ENCODE data around the gene FAM186B.
"Not testable (repeated sequence)": the region's sequence is repeated elsewhere in the genome, so short reads cannot be mapped to it uniquely, and the experiment has no call there.

The FAM186B gene

DNA sequence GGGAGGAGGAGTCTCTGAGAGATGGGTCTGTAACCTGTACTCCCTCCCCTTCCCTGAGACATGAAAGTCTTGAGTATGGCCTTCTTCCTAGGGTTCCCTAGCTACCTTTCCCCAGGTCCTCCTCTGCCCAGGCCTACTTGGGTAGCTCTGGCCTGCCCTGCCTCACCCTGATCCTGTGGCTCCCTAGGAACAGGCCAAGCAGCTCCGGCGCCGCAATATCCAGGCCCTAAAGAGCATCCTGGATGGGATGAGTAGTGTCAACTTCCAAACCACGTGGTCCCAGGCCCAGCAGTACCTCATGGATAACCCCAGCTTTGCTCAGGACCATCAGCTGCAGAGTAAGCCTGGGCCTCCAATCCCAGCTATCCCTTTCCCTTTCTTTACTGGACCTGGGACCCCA is 30.2 kb upstream of the FAM186B start:
- DNase-seq (ENCODE audit: low spot score), result no peak

DNA sequence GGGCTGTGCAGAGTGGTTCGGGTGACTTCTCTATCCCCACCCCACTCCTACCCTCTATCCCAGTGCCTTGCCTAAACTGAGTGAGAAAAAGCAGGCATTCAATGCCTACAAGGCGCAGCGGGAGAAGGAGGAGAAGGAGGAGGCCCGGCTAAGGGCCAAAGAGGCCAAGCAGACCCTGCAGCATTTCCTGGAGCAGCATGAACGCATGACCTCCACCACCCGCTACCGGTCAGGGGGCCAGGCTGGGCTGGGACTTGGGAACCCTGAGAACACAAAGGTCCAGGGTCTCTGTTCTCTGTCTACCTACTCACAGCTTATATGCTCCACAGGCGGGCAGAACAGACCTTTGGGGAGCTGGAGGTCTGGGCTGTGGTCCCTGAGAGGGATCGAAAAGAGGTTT is 29.6 kb upstream of the FAM186B start:
- DNase-seq (ENCODE audit: low spot score), result no peak

DNA sequence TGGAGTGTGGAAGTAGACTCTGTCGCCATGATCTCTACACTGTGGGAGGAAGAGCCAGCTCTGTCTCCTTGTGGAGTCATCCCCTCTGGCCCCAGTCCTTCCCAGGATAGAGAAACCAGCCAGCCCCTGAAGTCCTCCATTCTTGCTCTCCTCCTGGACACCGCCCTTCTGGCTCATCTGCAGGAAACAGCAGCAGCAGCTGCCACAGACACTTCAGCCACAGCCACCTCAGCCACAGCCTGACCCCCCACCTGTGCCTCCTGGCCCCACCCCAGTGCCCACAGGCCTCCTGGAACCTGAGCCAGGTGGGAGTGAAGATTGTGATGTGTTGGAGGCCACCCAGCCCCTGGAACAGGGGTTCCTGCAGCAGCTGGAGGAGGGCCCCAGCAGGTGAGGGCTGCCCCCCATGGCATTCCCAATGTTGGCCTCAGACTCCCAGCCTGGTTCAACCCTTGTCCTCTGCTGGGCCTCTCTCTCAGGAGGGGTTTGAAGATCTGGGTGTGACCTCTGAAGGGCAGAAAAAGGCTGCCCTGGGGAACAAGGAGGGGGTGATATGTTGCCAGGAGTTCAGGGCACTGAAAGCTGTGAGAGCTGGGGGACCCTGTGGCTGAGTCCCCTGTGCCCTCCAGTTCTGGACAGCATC is 28.4 kb upstream of the FAM186B start:
- no peak for DNase-seq (ENCODE audit: low spot score)

DNA sequence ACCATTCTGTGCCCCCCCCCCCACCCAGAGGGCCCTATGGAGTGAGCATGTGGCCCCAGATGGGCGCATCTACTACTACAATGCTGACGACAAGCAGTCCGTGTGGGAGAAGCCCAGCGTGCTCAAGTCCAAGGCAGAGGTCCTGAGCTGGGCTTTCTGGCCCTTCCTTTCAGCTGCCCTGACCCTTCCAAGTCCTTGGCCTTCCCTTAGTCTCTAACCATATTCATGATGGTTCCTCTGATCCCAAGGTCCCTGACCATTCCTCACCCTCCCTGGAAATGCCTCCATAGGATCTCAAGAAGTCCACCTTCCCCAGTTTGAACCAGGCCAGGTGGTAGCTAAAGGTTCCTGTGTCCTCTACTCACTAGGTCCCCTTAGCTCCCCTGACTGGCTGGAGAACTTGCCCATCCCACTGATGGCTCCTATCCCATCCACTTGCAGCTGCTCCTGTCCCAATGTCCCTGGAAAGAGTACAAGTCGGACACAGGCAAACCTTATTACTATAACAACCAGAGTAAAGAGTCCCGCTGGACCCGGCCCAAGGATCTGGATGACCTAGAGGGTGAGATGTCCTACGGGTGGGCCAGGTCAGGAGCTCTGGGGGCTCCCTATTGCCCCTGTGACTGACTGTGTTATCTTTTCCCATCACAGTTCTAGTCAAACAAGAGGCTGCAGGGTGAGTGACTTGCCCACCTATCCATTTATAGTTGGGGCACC is 27.7 kb upstream of the FAM186B start:
- no peak for DNase-seq (ENCODE audit: low spot score)

DNA sequence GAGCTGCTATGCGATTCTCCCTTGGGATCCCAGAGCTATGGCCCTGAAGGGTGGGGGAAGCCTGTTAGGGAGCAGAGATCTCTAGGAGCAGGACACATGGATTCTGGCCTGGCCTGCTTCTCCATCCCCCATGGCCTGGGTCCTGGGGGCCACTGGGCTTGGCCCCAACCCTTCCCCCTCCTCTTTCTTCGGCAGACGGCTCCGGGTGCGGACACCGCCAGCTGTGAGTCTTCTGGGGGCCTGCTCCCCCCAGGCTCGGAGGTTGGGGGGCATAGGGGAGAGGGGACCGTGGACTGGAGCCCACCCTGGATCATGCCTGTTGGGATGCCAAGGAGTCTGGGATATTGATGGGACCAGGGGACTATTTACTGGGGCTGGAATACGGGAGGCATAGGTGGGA is 27.0 kb upstream of the FAM186B start:
- DNase-seq (ENCODE audit: low spot score), result no peak

DNA sequence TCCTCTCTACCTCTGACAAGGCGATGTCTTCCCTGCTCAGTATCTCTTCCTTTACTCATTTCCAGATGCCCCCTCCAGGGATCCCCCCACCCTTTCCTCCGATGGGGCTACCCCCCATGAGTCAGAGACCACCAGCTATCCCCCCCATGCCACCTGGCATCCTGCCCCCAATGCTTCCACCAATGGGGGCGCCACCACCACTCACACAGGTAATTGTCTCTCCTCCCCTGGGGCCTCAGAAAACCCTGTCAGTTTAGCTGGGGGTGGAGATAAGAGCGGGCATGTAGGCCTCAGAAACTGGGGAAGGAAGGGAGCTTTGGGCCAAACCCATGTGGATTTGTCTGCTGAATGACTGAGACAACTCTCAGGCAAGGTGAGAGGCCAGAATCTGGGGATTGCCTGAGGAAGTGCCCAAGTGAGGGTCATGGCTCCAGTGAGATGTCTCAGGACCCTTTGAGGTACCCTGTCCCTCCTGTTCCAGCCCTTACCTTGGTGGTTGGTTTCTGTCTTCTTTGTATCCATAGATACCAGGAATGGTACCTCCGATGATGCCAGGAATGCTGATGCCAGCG is 26.0 kb upstream of the FAM186B start:
- peak; percentile 38 for DNase-seq (ENCODE audit: low spot score)

DNA sequence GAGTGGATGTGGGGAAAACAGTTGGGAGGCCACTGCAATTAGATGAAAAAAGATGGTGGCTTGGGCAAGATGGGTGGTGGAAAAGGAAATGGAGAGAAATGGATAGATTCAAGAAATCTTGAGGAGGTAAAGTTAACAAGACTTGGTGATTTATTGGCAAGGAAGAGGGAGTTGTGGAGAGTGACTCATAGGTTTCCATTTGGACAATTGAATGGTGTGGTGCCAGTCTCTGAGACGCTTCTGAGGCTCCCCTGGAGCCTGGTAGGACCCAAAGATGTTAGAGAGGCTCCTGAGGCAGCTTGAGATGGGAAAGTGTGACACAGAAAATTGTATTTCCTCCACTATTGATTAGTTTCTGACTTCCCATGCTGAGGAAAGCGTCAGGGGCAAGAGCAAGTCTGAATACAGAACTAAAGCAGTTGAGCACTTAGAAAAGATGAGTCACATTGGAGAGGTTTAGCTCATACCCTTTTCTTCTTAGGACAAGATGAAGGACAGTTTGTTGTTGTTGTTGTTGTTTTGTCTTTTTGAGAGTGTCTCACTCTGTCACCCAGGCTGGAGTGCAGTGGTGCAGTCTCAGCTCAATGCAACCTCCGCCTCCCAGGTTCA is 22.4 kb upstream of the FAM186B start:
- peak; percentile 26 for DNase-seq (ENCODE audit: low spot score)

DNA sequence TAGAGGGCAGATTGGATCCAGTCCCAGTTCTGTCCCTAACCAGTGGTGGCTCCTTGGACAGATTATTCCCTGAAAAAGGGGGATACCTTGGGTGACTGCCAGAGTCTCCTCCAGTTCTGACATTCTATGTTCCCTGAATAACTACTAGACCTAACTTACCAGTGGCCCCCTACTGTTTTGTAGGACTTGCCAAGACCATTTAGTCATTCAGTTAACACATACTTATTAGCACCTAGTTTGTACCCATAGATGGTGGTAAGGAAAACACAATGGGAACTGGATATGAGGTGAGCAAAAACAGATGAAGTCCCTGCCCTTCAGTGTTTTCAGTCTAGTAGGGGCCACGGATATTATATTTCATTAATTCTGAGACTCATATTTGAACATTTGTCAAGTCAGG is 21.4 kb upstream of the FAM186B start:
- no peak for DNase-seq (ENCODE audit: low spot score)

DNA sequence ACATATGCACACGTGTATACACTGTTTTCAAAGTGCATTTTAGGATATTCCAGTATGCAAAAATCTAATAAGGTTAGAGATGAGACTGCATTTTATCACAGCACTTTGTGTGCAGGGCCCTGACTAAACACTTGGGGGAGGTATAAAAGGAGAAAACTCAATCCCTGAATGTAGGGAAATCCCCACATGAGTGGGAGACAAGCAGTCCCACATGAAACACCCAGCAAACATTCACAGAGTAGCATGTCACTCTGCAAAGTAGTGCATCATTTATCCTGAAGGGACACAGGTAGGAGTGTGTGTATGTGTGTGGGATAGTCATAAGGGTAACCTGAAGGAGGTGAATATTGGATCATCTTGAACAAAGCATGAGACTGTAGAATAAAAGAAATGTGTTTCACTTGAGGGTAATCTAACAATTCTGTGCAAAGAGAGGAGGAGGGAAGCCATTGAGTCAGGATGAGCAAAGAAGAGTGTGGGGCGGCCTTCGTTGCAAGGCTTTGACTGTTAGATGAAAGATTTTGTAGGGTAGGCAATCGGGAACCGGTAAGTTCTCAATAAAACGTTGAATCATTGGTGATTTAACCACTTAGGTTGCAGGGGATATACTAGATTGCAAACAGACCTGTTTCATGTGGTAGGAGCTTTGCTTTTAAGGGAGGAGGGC is 20.9 kb upstream of the FAM186B start:
- peak; percentile 26 for DNase-seq (ENCODE audit: low spot score)

DNA sequence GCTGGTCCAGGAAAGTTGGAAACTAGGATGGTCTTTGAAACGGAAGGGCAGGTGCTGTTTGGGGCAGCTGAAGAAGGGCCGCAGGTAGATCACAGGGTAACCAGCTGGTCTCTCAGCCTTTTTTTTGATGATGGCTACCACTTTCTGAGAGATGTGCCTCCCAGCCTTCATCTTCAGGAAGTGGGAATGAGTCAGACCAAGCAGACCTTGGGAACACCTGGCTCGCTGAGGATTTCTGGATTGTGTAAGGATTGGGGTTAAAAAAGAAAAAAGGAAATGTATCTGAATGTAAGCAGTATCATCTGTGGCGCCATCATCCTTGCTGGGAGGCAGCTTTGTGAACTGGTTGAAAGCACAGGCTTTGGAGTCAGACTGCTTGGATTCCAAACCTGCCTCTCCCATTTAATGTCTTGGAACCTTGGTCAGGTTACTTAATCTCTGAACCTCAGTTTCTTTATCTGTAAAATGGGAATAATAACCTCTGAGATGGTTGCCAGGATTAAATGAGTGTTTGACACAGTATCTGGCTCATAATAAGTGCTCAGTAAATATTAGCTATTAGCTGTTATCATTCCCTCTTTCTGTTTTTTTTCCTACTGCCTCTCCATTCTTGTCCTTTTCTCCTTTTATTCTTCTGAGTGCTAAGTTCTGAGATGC is 19.6 kb upstream of the FAM186B start:
- DNase-seq (ENCODE audit: low spot score), result peak; percentile 39

DNA sequence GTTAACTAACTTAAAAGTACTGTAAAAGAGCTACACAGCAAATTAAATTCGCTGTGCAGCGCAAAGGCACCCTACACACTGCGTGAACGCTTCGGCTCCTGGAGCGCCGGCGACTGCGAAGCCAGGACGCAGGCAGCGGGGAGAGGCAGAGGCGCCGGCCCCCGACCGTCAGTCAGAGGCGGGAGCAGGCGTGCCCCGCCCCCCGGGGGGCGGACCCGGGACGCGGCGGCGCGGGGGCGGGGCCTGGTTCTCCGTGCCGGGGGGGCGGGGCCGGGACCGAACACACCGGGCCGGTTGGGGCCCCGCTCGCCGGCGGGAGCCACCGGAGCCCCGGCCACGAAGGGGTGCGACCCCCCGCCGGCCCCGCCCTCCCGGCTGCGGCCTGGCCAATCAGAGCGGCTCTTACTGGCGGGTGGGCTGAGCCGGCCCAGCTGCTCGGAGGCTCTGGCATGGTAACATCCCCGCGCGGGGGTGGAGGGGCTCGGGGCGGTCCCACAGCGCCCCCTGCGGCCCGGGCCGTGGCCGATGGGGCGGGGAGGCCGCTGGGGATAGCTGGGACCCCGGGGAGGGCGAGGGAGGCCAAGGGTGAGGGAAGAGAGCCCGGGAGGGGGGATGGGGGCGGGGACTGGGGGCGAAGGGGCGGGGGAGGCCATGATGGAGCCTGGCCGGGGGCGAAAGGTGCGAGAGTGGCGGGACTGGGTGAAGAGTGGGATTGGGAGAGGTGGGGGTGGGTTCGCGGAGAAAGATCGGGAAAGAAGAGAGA is 17.9 kb upstream of the FAM186B start, which contains the start of gene PRPF40B:
PRPF40B (plus strand) TSS at position 420 of the 763 bp plus-strand sequence; CDS start at position 450, 30 bp downstream.
- peak; percentile 98 for DNase-seq (ENCODE audit: low spot score)

DNA sequence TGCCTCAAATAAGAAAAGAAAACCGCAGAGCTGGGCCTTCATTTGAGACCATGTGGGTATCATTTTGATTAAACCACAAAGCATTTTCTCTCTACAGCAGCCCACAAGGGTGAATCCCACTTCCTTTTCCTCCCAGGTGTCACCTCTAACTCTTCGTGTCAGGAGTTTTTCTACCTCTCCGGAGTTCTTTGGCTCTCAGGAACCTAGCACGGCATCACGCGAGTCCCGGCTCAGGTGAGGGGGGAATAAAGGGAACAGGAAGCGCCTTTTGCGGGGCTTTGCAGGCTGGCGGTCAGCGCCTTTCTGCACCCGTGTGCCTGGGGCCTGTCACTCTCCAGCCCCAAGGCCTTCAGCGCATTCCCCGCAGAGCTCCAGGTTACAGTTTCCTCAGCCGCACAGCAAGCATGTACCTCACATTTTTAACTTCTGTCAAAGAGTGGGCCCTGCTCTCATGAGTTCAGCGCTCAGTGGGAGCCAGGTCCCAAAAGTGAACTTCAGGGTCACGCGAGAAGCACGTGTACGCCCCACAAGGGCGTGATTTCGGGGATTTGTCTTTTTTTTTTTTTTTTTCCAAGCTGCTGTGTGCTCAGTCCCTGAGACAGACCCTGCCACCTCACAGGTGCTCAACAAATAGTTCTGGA is 17.2 kb upstream of the FAM186B start:
- DNase-seq (ENCODE audit: low spot score), result peak; percentile 68

DNA sequence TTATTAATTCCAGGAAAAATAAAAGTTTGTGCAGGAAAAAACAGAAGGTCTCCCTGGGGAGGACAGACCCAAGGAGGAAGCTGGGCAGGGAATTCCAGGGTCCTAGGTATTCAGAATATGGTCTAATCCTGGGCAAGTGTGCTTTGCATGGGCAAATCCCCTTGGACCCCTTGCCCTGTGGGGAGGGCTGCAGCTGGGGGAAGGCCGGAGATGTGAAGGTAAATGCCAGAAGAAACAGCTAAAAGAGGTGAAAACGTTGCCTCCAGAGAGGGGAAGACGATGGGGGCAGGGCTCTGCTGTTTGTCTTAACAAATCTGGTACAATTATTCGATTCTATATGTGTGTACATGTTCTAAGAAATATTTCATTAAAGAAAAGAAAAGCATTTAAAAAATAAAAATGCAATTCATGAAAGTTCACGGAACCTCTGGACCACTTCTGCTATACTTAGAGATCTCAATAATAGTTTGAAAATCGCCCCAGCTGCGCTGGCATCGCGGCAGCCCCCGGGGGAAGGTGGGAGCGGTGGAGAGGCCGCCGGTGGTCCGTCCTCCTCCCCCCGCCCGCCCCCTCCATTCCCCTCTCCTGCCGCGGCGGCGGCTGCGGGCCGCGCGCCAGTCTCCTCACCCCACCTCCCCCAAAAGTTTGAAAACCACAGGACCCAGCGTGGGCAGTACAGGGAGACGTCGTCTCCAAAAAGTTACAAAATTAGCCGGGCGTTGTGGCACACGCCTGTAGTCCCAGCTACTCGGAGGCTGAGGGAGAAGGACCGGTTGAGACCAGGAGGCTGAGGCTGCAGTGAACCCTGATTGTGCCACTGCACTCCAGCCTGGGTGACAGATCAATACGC is 16.4 kb upstream of the FAM186B start:
- DNase-seq (ENCODE audit: low spot score), result peak; percentile 49

DNA sequence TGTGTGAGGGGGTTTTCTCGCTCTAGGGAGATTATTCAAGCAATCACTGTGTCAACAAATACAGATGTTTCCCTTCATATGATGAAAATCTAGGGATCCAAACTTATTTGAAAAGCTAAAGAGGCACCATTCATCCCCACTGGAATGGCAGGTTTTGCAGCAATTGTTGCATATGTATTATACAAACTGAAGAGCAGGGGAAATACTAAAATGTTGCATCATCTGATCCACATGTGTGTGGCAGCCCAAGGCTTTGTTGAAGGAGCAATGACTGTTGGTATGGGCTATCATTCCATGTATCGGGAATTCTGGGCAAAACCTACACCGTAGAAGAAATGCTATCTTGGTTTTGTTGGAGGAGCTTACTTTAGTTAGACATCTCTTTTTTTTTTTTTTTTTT is 13.8 kb upstream of the FAM186B start:
- DNase-seq (ENCODE audit: low spot score), result peak; percentile 20

DNA sequence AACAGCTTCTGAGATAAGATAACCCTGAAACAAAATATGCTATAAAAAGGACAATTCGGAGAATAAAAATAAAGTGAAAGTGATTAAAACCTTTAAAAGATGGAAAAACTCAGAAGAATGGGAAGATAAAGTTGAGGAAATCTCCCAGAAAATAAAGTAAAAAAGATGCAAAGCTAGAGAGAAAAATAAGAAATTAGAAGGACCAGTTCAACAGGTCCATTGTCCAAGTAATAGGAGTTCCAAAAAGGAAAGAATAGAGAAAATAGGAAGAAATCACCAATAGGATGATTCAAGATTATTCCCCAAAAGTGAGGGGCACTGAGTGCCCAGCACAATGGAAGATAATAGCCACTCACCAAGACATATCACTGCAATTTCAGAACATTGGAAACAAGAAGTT is 13.1 kb upstream of the FAM186B start:
- no peak for DNase-seq (ENCODE audit: low spot score)

DNA sequence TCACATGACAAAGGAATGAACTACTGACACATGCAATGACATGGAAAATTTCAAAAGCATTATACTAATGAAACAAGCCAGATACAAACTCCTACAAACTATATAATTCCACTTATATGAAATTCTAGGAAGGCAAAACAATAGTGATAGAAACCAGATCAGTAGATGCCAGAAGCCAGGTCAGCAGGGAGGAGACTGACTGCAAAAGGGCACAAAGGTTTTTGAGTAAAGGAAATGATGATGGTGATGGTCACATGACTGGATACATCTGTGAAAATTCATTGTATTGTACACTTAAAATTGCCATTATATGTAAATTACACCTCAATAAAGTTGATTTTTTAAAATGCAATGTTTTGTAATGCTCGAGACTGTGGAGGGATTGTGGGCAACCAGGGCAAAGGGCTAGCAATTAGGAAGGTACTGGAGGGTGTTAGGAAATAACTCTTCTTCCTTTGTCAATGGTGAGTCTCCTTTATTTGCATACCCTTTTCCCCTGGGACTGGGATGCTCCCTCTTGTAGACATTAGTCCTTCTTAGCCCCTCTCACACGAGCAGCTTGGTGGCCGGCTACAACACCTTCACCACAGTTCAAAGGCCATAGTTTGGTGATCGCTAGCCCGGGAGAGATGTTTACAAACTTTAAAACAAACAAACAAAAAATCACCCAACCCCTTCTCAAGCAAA is 11.2 kb upstream of the FAM186B start:
- peak; percentile 17 for DNase-seq (ENCODE audit: low spot score)

DNA sequence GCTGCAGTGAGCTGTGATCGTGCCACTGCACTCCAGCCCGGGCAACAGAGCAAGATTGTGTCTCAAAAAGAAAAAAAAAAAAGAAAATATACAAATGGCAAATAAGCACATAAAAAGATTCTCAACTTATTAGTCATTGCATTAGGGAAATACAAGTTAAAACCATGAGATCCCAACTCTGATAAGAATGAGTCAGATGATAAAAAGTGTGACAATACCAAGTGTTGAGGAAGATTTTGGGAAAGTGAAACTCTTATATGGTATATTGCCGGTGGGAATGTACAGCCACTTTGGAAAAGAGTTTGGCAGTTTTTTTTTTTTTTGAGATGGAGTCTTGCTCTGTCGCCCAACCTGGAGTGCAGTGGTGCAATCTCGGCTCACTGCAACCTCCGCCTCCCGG is 10.3 kb upstream of the FAM186B start:
- no peak for DNase-seq (ENCODE audit: low spot score)

DNA sequence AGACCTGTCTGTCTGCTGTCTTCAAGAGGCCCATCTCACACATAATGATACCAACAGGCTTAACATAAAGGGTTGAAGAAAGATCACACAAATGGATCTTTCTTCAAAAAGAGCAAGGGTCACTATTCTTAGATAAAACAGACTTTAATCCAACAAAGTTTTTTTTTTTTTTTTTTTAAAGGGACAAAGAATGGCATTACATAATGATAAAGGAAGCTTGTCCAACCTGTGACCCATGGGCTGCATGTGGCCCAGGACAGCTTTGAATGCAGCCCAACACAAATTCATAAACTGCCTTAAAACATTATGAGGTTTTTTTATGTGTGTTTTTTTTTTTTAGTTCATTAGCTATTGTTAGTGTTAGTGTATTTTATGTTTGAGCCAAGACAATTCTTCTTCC is 6.8 kb upstream of the FAM186B start:
- no peak for DNase-seq (ENCODE audit: low spot score)

DNA sequence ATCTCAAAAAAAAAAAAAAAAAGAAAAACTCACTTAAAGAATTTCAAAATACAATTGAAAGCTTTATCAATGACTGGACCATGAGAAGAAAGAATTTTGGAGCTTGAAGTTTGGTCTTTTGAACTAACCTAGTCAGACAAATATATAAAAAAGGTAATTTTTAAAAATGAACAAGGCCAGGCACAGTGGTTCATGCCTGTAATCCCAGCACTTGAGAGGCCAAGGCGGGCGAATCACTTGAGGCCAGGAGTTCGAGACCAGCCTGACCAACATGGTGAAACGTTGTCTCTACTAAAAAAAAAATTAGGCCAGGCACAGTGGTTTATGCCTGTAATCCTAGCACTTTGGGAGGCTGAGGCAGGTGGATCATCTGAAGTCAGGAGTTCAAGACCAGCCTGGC is 5.3 kb upstream of the FAM186B start:
- DNase-seq (ENCODE audit: low spot score), result not testable (repeated sequence)

All from ecto neural progenitor cell (in vitro differentiated cells).